B cell (primary cell): ENCODE measurements around the gene TRABD2B. TPM values are rescaled to one million over a fixed set of nuclear protein-coding genes. Genes with fewer than 3 reads are reported as not detected.

Experiments used
- ATAC-seq: fragments of 200-7000 bp; cut with Tn5 transposase; one replicate; pipeline ENCODE4 v1.10.0; 2021; ENCODE audit warnings: low read depth, mild to moderate bottlenecking, moderate number of reproducible peaks, moderate library complexity
- CTCF ChIA-PET: fragments of 350-600 bp; sonication (Branson Sonifier 250); formaldehyde crosslinking; loops from one replicate; lab custom pipeline; 2021; ENCODE audit warnings: antibody characterized with exemption, inconsistent platforms; lab: Charles Lee
- POLR2A ChIA-PET: fragments of 350-600 bp; sonication (Branson Sonifier 250); formaldehyde crosslinking; loops from one replicate; lab custom pipeline; 2021; ENCODE audit warnings: antibody characterized with exemption; lab: Charles Lee
- DNase-seq: peaks from one replicate; pipeline ENCODE4 v3.0.0; 2013
- H2AFZ ChIP-seq: 2 replicates; pipeline ENCODE4 v1.6.1; 2012; ENCODE audit warnings: mild to moderate bottlenecking, low read depth, low read length; ENCODE audit not compliant: insufficient read depth, poor library complexity, severe bottlenecking
- H3K27ac ChIP-seq, 2 donors: 1 replicate in 1 of 2; 2 replicates in 1 of 2; pipeline ENCODE4 v1.5.1; 2012 to 2013; ENCODE audit warnings: low read length in 2 of 2, mild to moderate bottlenecking in 2 of 2, moderate library complexity in 1 of 2
- H3K27me3 ChIP-seq, 4 experiments: fragments of 200-600 bp in 1 of 4; sonication (generic) in 1 of 4; replicated peaks in 1 of 4; 1 replicate in 2 of 4; 2 replicates in 2 of 4; pipeline versions ENCODE4 v1.6.1 to v1.7.0; 2013 to 2016; ENCODE audit warnings: low read length in 3 of 4, mild to moderate bottlenecking in 2 of 4, mixed read lengths in 1 of 4, moderate library complexity in 1 of 4; ENCODE audit not compliant: insufficient read depth in 4 of 4, control insufficient read depth in 3 of 4; ENCODE audit errors: control extremely low read depth in 1 of 4
- H3K36me3 ChIP-seq, 2 experiments: replicated peaks in 1 of 2; 1 replicate in 1 of 2; 2 replicates in 1 of 2; pipeline versions ENCODE4 v1.6.1 to v1.7.1; 2013; ENCODE audit warnings: low read length in 1 of 2; ENCODE audit not compliant: insufficient read depth in 2 of 2, control insufficient read depth in 1 of 2; ENCODE audit errors: control extremely low read depth in 1 of 2, extremely low read depth in 1 of 2
- H3K4me1 ChIP-seq, 2 donors: fragments of 200-600 bp in 1 of 2; sonication (generic) in 1 of 2; 1 replicate in 1 of 2; 2 replicates in 1 of 2; pipeline versions ENCODE4 v1.5.1 to v1.6.1; 2013 to 2017; ENCODE audit warnings: low read length in 2 of 2; ENCODE audit not compliant: control insufficient read depth in 2 of 2, insufficient read depth in 2 of 2
- H3K4me2 ChIP-seq: replicated peaks from 2 replicates; pipeline ENCODE3; 2012; ENCODE audit warnings: mild to moderate bottlenecking, low read depth, low read length; ENCODE audit not compliant: poor library complexity, severe bottlenecking
- H3K4me3 ChIP-seq, 5 experiments: fragments of 200-600 bp in 1 of 5; sonication (generic) in 1 of 5; 1 replicate in 3 of 5; 2 replicates in 2 of 5; pipeline versions ENCODE4 v1.5.1 to v1.7.0; 2011 to 2016; ENCODE audit warnings: low read length in 4 of 5, mild to moderate bottlenecking in 4 of 5, low read depth in 2 of 5, control low read depth in 1 of 5, moderate library complexity in 1 of 5; ENCODE audit not compliant: insufficient read depth in 1 of 5; ENCODE audit errors: control extremely low read depth in 1 of 5, extremely low read depth in 1 of 5
- H3K79me2 ChIP-seq: fragments of 200-600 bp; sonication (generic); one replicate; pipeline ENCODE4 v1.6.0; 2016; ENCODE audit warnings: low read length; ENCODE audit not compliant: control insufficient read depth, insufficient read depth
- H3K9ac ChIP-seq: fragments of 200-600 bp; sonication (generic); 2 replicates; pipeline ENCODE4 v1.6.1; 2017; ENCODE audit warnings: mild to moderate bottlenecking, low read length, moderate library complexity
- H3K9me3 ChIP-seq, 3 donors: one replicate each; pipeline versions ENCODE4 v1.6.1 to v1.7.1; 2013; ENCODE audit warnings: low read length in 2 of 3; ENCODE audit not compliant: control insufficient read depth in 2 of 3, insufficient read depth in 1 of 3; ENCODE audit errors: control extremely low read depth in 1 of 3
- H4K20me1 ChIP-seq: 2 replicates; pipeline ENCODE4 v1.6.0; 2012; ENCODE audit warnings: mild to moderate bottlenecking, low read length; ENCODE audit not compliant: insufficient read depth, control insufficient read depth, poor library complexity, severe bottlenecking
- H3K27ac Mint-ChIP-seq: one replicate; pipeline ENCODE4 v1.8.0; 2021; ENCODE audit warnings: mixed read lengths
- H3K27me3 Mint-ChIP-seq: one replicate; pipeline ENCODE4 v1.8.0; 2021; ENCODE audit warnings: mixed read lengths
- H3K4me1 Mint-ChIP-seq: one replicate; pipeline ENCODE4 v1.8.0; 2021; ENCODE audit warnings: mixed read lengths
- H3K4me3 Mint-ChIP-seq: one replicate; pipeline ENCODE4 v1.8.0; 2021; ENCODE audit warnings: mixed read lengths
- H3K9me3 Mint-ChIP-seq: one replicate; pipeline ENCODE4 v1.8.0; 2022; ENCODE audit warnings: mixed read lengths; ENCODE audit not compliant: insufficient read depth
- CTCF ChIP-seq: fragments of 200-600 bp; IDR thresholded peaks from one replicate; pipeline ENCODE4 v1.8.0; 2022; ENCODE audit warnings: antibody characterized with exemption, mild to moderate bottlenecking
- EZH2 ChIP-seq: IDR thresholded peaks from 2 replicates; pipeline ENCODE4 v1.6.1; 2012; ENCODE audit warnings: borderline replicate concordance, low read depth, mild to moderate bottlenecking, moderate library complexity, low read length; ENCODE audit not compliant: insufficient read depth, poor library complexity, severe bottlenecking
- WGBS: methylation state at CpG from one replicate; pipeline ENCODE4 v1.1.5; 2013; ENCODE audit warnings: missing lambda C conversion rate; ENCODE audit not compliant: insufficient coverage; 5-methylcytosine and 5-hydroxymethylcytosine counted together
- intact Hi-C: fragments of 100-400 bp; cut with micrococcal nuclease; formaldehyde crosslinking; loops from one replicate; pipeline ENCODE4 v1.10.0; 2022
- polyA plus RNA-seq: library from polyadenylated mRNA; depleted of rRNA; stranded (reverse); fragments of >200 nt; gene quantifications from 2 replicates; pipeline ENCODE4 v1.2.3, GENCODE V29; 2012
- total RNA-seq, 2 donors: library from RNA; stranded (reverse); fragments of 120-200 nt in 1 of 2; gene quantifications; 1 replicate in 1 of 2; 2 replicates in 1 of 2; pipeline versions ENCODE4 v1.2.3 to v1.2.4, GENCODE V29; 2013 to 2022

The TRABD2B gene
- total and polyA plus RNA-seq, 2 donors (not counting 1 experiment from before 2014, with no cell fraction given), result not detected

DNA sequence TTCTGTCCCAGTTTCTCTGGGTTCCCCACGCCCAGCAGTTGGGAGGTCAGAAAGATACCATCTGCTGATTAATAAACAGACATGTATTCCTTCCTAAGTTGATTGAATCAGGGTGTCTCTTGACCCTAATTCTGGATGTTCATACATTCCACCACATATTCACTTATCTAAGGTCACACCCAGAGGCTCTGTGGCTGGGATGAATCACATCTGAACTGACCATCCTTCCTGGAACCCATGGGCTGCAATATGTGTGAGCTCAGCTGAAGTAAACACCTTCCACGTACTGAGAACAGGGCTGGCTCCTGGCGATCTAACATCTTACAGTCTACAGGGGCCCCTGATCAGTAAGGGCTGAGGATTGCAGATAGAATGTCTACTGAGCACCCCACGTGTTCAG is 20.5 kb upstream of the TRABD2B start:
- H3K27me3 Mint-ChIP-seq, result peaks cover 38% of the 10 kb centered on the region
- no peak for ATAC-seq

DNA sequence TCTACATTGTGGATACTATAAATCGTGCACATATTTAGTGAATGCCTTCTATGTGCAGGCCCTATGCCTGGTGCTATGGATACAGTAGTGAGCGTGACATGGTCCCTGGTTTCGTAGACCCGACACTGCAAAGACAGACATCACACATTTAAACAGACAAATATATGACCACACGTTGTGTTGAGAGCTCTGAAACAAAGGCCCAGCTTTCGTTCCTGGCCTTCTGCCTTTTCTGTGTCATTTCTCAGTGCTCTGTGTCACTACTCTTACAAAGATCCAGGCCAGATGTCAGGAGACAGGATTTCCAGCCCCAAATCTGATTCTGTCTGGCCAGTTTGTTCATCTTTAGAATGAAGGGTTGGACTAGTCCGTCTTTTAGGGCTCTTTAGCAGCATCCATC is 19.3 kb upstream of the TRABD2B start:
- Mint-ChIP-seq H3K4me3 (no peak overlapping the region), H3K9me3 (no peaks in the 10 kb centered on the region), H3K4me1 (no peaks in the 10 kb centered on the region), H3K27me3 (peaks cover 38% of the 10 kb centered on the region), H3K27ac (no peak overlapping the region)
- Histone ChIP-seq H3K4me1 (no peaks in the 10 kb centered on the region), H3K27me3 (peaks cover 0 to 9% (median 8%) of the 10 kb centered on the region in 4 experiments), H3K4me2 (no peak overlapping the region), H4K20me1 (no peaks in the 10 kb centered on the region), H3K4me3 (no peak overlapping the region), H3K79me2 (no peaks in the 10 kb centered on the region), H2AFZ (no peak overlapping the region), H3K9me3 (no peaks in the 10 kb centered on the region), H3K36me3 (no peaks in the 10 kb centered on the region), H3K27ac (no peak overlapping the region), H3K9ac (no peak overlapping the region)
- intact Hi-C loops, result no loop called here
- TF ChIP-seq CTCF, result no peak
- TF ChIP-seq EZH2, result no peak
- POLR2A ChIA-PET, result no interaction called here
- CTCF ChIA-PET, result no interaction called here
- 93% methylated on average over 5 of the region's 7 CpGs for WGBS
- no peak for ATAC-seq
- no peak for DNase-seq

More for the DNA sequence above, 20.5 kb upstream of the TRABD2B start:
- Mint-ChIP-seq H3K27ac (no peak overlapping the region), H3K4me1 (no peaks in the 10 kb centered on the region), H3K4me3 (no peak overlapping the region), H3K9me3 (no peaks in the 10 kb centered on the region)
- no peak overlapping the region for H3K27ac ChIP-seq
- H3K79me2 ChIP-seq, result no peaks in the 10 kb centered on the region
- H3K9ac ChIP-seq, result no peak overlapping the region
- H3K4me2 ChIP-seq, result no peak overlapping the region
- H2AFZ ChIP-seq, result no peak overlapping the region
- no peaks in the 10 kb centered on the region for H3K4me1 ChIP-seq
- no peaks in the 10 kb centered on the region for H4K20me1 ChIP-seq
- H3K9me3 ChIP-seq, result no peaks in the 10 kb centered on the region
- DNase-seq, result no peak
- CTCF ChIA-PET, result no interaction called here
- no peaks in the 10 kb centered on the region for H3K36me3 ChIP-seq
- peaks cover 0 to 9% (median 8%) of the 10 kb centered on the region in 4 experiments for H3K27me3 ChIP-seq
- TF ChIP-seq CTCF (no peak), EZH2 (no peak)
- intact Hi-C loops, result no loop called here
- WGBS, result 78% methylated on average over 2 of the region's 4 CpGs
- H3K4me3 ChIP-seq, result no peak overlapping the region
- POLR2A ChIA-PET, result no interaction called here
